ENCODE measurements around the gene CNNM2.
A peak's percentile ranks its signal among the peaks of the same experiment; 100 is the strongest.
"Not testable (repeated sequence)": the region's sequence is repeated elsewhere in the genome, so short reads cannot be mapped to it uniquely, and the experiment has no call there.

Gene CNNM2

GRCh38 chr10:102926842-102927241 is 8.7 kb downstream of the CNNM2 start:
- DNase-seq (ENCODE audit: low read depth) = no peak

- DNase-seq (ENCODE audit: low read depth) = no peak
Observed at GRCh38 chr10:102927311-102928010, 9.4 kb downstream of the CNNM2 start.

GRCh38 chr10:102928442-102928841 is 10.3 kb downstream of the CNNM2 start:
- DNase-seq (ENCODE audit: low read depth) = not testable (repeated sequence)

- no peak for DNase-seq (ENCODE audit: low read depth)
Observed at GRCh38 chr10:102930720-102931119, 12.6 kb downstream of the CNNM2 start.

- DNase-seq (ENCODE audit: low read depth) = peak; percentile 28
Observed at GRCh38 chr10:102931643-102932042, 13.5 kb downstream of the CNNM2 start.

- no peak for DNase-seq (ENCODE audit: low read depth)
Observed at GRCh38 chr10:102935505-102935904, 17.4 kb downstream of the CNNM2 start.

GRCh38 chr10:102935939-102936605 is 18.0 kb downstream of the CNNM2 start:
- no peak for DNase-seq (ENCODE audit: low read depth)

- no peak for DNase-seq (ENCODE audit: low read depth)
Observed at GRCh38 chr10:102941401-102941800, 23.3 kb downstream of the CNNM2 start.

GRCh38 chr10:102945449-102945848 is 27.4 kb downstream of the CNNM2 start:
- DNase-seq (ENCODE audit: low read depth) = no peak

- DNase-seq (ENCODE audit: low read depth) = no peak
Observed at GRCh38 chr10:102945962-102946361, 27.9 kb downstream of the CNNM2 start.

GRCh38 chr10:102946992-102947391 is 28.9 kb downstream of the CNNM2 start:
- no peak for DNase-seq (ENCODE audit: low read depth)

GRCh38 chr10:102948176-102948575 is 30.1 kb downstream of the CNNM2 start:
- no peak for DNase-seq (ENCODE audit: low read depth)

GRCh38 chr10:102948786-102949185 is 30.7 kb downstream of the CNNM2 start:
- no peak for DNase-seq (ENCODE audit: low read depth)

- peak; percentile 43 for DNase-seq (ENCODE audit: low read depth)
Observed at GRCh38 chr10:102949916-102950315, 31.8 kb downstream of the CNNM2 start.

- DNase-seq (ENCODE audit: low read depth) = peak; percentile 21
Observed at GRCh38 chr10:102951316-102951715, 33.2 kb downstream of the CNNM2 start.

GRCh38 chr10:102959360-102959759 is 41.3 kb downstream of the CNNM2 start:
- no peak for DNase-seq (ENCODE audit: low read depth)

GRCh38 chr10:102960157-102960556 is 42.1 kb downstream of the CNNM2 start:
- no peak for DNase-seq (ENCODE audit: low read depth)

- peak; percentile 8 for DNase-seq (ENCODE audit: low read depth)
Observed at GRCh38 chr10:102962267-102962666, 44.2 kb downstream of the CNNM2 start.

GRCh38 chr10:102962951-102963755 is 45.1 kb downstream of the CNNM2 start:
- DNase-seq (ENCODE audit: low read depth) = no peak

GRCh38 chr10:102963756-102964025 is 45.6 kb downstream of the CNNM2 start:
- no peak for DNase-seq (ENCODE audit: low read depth)

GRCh38 chr10:102964064-102964463 is 46.0 kb downstream of the CNNM2 start:
- DNase-seq (ENCODE audit: low read depth) = not testable (repeated sequence)

- DNase-seq (ENCODE audit: low read depth) = no peak
Observed at GRCh38 chr10:102964713-102965112, 46.6 kb downstream of the CNNM2 start.

GRCh38 chr10:102965311-102965851 is 47.3 kb downstream of the CNNM2 start:
- no peak for DNase-seq (ENCODE audit: low read depth)

All from ELR (cell line).